ENCODE measurements around the gene SMOC2. TPM values are rescaled to one million over a fixed set of nuclear protein-coding genes. Genes with fewer than 3 reads are reported as not detected.

SMOC2 gene
- total RNA-seq, 1 experiment from 2014 or later = 0.20 TPM

DNA sequence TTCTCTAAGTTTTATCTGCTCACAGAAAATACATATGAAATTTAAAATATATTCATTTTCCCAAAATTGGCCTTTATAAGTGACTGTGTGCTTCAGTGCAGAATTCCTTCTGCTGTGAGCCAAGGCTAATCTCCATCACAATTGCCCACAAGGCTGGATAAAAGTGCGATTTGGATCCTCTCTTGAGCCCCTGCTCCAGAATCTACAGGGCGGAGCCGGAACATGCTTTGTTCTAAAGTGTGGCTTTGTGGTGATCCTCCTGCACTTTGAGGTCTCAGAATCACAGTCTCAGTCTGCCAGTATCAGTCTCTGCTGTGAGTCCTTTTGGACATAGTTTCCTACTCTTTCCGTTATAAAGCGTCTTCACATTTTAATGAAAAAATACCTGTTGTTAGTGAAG, 28.9 kb downstream of the SMOC2 start:
- in situ Hi-C loops (cut with HindIII; ENCODE audit: low sequenced_read_pairs) = no loop called here
- DNase-seq (ENCODE audit: low spot score) = no peak

DNA sequence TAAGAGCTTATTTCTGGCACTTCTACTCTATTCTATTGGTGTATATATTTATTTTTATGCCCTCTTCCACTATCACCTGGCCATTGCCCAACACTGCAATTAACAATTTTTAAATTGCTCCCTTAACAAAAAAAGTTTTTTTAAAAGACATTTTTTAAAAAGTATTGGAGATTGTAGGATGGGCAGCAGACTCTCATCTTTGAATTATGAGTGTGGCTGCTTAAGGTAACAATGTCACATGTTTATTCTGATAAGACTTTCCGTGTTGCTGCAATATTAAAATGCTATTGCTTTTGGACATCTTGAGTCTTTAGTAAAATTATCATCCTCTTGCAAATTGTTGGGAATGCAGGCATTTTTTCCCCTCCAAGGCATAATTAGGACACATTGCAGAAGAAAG, 31.4 kb downstream of the SMOC2 start:
- DNase-seq (ENCODE audit: low spot score) = no peak
- in situ Hi-C loops (cut with HindIII; ENCODE audit: low sequenced_read_pairs) = no loop called here

DNA sequence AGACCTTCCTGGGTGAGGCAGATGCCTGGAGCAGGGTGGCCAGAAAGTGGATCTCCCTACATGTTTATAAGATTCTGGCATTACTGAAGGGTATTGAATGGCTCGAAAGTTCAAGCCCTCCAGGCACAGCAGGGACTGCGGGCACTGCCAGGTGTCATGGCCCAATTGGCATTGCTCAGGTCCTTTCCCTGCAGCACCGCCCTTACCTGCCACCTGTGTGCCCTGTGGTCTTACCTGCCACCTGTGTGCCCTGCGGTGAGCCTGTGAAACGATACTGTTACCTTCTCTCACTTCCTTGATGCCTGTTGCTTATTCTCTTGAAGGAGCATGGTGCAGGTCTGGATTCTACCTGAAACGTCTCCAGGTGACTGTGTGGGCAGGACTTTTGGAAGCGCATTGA, 32.2 kb downstream of the SMOC2 start:
- in situ Hi-C loops (cut with HindIII; ENCODE audit: low sequenced_read_pairs) = no loop called here
- DNase-seq (ENCODE audit: low spot score) = no peak

DNA sequence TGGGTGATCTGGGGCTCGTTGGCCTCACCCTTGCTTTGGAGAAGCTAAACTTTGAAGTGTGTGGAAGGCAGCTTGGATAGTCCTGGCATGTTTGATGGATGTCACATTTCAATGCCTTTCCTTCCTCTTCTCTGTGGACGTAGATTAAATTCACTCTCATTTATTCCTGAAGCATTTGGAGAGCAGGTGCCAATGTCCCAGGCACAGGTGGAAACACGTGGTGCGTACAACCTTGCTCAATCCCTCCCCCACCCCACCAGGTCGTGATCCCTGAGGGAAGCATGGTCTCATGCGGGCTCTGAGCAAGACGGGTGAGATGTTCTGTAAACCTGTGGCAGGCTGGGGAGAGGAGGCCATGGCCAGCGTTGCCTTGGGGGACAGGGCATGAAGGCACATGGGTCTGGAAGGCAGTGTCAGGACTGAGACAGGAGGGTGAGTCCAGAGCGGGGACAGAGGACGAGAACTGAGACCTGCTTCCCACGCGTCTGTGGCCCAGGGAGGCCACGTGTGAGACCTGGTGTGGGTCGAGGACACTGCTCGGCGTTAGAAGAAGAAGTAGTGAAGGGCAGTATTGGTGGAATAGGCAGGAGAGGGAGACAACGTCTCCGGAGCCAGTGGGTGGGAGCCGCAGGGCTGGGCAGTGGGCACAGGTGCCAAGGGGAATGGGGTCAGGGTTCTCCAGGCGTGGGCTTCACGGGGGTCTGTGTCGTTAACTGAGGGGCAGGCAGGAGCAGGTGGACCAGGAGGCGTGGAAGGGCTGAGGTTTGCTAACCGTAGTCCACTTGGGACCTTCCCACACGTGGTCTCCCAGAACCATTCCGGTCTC, 34.4 kb downstream of the SMOC2 start:
- no peak for DNase-seq (ENCODE audit: low spot score)
- in situ Hi-C loops (cut with HindIII; ENCODE audit: low sequenced_read_pairs) = no loop called here

DNA sequence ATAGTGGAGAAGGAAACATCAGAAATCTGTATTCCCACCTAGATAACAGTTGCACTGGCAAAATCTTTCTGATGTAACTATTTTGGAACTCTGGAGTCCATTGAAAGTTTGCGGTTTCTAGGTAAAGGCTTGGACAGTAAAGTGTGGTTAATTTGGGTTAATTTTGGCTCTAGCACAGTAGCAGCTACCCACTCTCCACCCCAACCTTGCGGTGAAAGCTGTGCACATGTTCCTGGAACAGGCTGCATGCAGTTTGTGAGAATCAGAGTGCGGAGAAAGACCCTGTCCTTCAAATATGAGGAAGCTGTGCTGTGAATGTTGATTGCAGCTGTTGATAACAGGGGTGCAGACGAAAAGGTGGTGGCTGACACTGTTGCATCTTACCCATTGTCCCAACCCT, 38.4 kb downstream of the SMOC2 start:
- no peak for DNase-seq (ENCODE audit: low spot score)
- in situ Hi-C loops (cut with HindIII; ENCODE audit: low sequenced_read_pairs) = no loop called here

DNA sequence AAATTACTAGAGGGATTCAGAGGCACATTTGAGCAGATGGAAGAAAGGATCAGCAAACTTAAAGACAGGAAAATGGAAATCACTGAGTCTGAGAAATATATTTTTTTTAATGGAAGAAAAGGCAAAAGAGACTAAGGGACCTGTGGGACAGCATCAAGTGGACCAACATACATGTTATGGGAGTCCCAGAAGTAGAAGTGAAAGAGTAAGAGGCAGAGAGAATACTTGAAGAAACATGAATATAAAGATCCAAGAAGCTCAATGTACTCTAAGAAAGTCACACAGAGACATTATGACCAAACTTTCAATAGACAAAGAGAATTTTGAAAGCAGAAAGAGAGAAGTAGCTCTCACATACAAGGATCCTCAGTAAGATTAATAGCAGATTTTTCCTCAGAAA, 39.5 kb downstream of the SMOC2 start:
- no peak for DNase-seq (ENCODE audit: low spot score)
- in situ Hi-C loops (cut with HindIII; ENCODE audit: low sequenced_read_pairs) = no loop called here

DNA sequence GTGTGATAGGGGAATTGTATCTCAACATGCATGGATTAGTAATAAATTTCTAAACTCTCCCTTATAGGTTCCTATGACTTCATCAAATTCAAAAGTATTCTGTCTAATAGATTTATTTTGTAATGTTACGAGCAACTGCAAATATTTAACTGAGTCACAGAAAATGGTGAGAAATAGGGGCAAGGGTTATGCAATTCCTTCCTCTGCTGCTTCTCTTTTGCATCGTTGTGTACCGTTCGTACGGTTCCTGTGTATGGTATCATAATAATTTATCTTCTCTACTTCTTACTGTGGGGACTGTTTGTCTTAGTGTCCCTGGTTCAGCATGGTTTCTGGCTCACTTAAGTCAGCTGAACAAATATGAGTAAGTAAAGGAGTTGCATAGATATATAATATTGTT, 44.8 kb downstream of the SMOC2 start:
- no peak for DNase-seq (ENCODE audit: low spot score)
- in situ Hi-C loops (cut with HindIII; ENCODE audit: low sequenced_read_pairs) = no loop called here

DNA sequence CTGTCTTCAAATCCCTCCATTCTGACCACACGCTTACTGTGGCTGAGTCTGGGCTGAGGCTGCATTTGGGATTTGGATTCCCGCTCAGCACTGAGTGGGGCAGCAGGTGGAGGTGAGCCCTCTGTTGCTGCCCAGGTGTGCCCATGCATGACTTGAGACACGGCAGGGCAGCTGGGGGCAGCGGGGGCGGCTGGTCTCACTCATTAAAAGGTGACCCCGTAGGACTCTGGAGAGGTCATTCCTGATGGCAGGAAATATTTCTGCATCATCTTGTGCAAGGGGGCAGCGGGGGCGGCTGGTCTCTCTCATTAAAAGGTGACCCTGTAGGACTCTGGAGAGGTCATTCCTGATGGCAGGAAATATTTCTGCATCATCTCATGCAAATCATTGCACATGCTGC, 49.8 kb downstream of the SMOC2 start:
- in situ Hi-C loops (cut with HindIII; ENCODE audit: low sequenced_read_pairs) = no loop called here
- DNase-seq (ENCODE audit: low spot score) = no peak

DNA sequence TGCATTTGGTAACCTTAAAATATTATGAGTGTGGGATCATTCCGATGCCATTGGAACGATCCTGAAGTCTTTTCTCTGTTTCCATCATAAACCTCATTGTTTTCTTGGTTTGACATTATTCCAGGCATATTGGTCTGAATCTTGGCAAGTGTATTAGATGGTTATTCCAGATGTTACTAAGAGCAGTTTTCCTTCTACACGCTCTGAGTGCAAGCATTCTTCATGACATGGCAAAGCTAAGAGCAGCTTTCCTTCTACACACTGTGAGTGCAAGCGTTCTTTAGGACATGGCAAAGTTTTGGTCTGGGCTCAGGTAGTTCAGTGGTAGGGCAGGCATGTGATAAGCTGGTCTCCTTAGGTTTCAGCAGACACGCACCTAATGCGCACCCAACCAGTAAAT, 53.0 kb downstream of the SMOC2 start:
- in situ Hi-C loops (cut with HindIII; ENCODE audit: low sequenced_read_pairs) = no loop called here
- no peak for DNase-seq (ENCODE audit: low spot score)

DNA sequence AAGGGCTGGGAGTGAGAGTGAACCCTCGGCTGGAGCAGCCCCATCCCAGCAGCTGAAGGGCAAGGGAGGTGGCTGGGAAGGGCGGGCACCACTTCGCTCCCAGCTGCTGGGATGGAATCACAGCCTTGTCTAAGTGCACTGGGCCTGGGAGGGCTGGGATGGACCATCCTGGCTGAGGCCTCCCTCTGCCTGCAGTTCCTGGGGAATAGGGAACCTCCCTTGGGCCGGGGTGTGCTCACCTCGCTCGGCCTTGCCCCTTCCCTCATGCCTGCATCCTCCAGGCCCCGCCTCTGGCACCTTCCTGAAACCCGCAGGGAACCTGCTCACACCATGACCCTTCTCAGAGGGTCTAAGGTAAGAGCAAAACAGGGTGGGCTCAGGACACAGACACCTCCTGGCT, 53.7 kb downstream of the SMOC2 start:
- in situ Hi-C loops (cut with HindIII; ENCODE audit: low sequenced_read_pairs) = no loop called here
- no peak for DNase-seq (ENCODE audit: low spot score)

DNA sequence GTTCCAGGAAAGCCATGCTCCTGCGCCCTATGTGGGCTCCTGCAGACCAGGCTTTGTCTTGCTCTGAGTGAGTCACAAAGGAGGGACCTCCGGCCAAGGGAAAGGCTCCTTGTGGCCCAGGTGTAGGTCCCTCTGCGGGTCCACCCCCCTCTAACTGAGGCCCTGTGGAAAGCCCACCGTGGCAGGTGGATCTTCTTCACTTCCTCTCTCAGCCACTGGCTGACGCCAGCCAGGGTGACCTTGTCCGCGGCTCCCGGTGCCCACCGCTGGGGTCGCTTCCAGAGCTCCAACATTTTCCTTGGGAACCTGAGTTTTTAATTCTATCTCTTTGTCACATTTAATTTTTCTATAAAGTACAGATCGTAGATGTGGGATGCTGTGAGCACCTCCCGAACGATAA, 54.1 kb downstream of the SMOC2 start:
- DNase-seq (ENCODE audit: low spot score) = no peak
- in situ Hi-C loops (cut with HindIII; ENCODE audit: low sequenced_read_pairs) = no loop called here

DNA sequence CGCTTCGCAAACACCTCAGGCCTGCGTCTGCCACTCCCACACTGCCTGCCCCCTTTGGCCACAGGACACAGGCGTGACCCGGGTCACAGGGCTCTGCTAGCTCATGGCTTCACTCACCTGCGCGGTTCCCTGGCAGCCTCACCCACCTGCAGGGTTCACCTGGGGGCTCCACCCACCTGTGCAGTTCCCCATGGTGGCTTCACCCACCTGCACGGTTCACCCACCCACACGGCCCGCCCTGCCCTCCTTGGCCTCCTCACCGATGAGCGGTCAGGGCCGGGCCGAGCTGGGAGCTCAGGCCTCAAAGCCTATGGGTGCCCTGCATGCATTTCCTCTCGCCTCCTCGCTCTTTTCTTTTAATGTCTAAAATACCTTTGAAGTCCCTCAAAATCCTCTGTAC, 54.7 kb downstream of the SMOC2 start:
- in situ Hi-C loops (cut with HindIII; ENCODE audit: low sequenced_read_pairs) = no loop called here

DNA sequence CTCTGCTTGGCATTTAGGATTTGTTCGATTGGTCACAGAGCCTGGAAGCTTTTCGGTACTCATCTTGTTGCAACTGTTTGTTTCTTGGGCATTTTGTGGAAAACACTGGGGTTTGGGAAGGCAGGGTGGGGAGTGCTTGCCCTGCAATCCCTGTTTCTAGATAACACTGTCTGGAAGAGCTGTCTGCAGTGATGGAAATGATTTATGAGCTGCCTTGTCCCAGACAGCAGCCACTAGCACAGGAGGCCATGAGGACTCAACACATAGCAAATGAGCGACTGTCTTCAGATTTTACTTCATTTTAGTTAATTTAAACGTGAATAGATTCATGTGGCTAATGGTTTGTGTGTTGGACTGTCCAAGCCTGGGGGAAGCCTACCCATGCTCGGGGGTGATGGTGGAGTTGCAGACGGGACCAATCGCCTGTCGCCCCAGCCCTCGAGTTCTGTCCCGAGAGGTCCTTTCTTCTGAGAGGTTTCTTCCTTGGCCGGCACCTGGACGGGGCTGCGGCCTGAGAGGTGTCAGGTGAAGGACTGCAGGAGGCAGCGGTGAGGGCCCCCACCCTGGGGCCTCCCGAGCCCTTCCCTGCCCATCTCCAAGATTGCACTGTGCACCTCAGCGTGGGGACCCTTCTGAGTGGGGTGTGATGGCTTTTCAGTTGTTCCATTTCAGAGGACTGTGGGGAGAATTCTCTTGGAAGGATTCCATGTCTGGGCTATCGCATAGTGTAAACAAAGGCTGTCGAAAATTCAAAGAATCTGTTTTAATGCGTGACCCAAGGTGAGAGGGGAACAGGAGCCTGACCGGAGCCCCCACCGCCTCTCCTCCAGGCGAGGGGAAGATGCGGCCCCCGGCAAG, 55.4 kb downstream of the SMOC2 start:
- in situ Hi-C loops (cut with HindIII; ENCODE audit: low sequenced_read_pairs) = no loop called here
- no peak for DNase-seq (ENCODE audit: low spot score)

More for the DNA sequence above, 54.7 kb downstream of the SMOC2 start:
- no peak for DNase-seq (ENCODE audit: low spot score)

DNA sequence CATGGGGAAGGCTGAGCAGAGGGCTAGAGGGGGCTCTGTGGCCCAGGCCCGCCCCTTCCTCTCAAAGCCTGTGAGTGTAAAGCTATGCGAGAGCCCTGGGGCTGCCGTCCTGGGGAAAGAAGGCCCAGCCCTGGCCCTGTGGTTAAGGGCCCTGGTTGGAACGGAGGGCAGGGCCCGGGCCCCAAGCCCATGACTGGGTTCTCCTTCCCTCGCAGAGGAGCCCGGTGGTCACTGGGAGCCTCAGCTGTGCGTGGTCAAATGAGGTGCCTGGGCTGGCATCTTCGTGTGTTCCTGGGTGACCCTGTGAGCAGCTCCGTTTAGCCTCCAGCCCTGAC, 56.0 kb downstream of the SMOC2 start:
- in situ Hi-C loops (cut with HindIII; ENCODE audit: low sequenced_read_pairs) = no loop called here
- no peak for DNase-seq (ENCODE audit: low spot score)

DNA sequence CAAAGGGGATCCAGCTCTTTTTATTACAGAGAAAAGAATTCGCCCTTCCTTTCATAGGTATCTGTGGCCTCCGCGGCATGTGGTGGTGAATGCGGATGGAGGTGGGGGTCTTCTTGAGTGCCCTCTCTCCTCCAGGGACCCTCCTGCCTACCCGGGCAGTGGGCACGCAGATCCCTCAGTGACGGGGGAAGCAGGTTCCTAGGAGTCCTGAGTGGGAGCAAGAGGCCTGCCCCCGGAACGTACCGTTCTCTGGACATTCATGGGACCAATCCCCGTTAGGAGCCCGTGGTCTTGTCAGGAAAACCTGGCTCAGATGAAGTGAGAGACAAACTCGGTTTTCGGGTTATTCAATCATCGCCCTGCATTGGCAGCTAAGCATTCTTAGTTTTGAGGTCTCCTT, 56.4 kb downstream of the SMOC2 start:
- in situ Hi-C loops (cut with HindIII; ENCODE audit: low sequenced_read_pairs) = no loop called here
- DNase-seq (ENCODE audit: low spot score) = no peak

DNA sequence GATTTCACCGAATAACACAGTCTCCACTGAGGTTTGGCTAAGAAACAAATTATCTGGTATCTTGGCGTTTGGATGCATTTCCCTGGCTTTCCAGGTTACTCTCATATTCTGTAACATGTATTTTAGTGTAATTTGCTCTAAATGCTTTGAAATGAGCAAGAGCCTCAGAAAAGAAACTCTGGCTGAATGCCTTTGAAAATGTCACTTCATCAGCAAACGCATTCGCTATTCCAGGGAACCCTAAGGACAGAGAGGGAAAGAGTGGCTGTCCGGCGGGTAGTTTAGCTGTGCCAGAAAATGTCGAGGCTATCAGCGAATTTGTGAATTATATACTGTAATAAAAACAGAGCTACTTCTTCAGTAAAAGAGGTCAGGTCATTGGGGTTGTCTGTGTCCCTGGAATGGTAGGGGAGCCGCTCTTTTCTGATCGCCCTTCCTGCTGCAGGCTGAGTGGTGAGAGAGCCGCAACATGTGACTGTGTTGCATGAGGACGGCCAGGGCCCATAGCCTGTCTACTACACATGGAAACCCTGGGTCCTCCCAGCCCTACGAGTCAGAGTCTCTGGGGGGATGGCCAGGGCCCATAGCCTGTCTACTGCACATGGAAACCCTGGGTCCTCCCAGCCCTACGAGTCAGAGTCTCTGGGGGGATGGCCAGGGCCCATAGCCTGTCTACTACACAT, 57.3 kb downstream of the SMOC2 start:
- in situ Hi-C loops (cut with HindIII; ENCODE audit: low sequenced_read_pairs) = no loop called here
- DNase-seq (ENCODE audit: low spot score) = no peak

DNA sequence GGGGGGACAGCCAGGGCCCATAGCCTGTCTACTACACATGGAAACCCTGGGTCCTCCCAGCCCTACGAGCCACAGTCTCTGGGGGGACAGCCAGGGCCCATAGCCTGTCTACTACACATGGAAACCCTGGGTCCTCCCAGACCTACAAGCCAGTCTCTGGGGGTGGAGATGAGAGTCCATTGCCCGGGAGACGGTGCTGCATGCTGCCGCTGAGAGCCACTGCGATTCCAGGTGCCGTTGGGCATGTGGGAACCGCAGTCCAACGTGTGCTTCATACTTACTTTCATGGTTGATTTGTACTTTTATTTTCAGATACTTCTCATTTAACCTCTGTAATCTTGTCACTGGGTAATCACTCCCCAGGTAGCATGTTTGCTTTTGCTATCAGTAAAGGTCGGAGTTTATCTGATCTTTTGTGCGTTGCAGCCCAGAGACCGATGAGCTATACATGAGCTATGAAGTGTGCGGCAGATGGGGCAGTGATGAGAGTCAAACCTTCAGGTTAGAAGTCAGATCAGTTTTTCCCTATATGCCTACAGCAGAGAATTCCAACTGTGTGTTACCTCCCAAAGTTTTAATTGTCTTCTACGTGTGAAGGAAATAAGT, 58.2 kb downstream of the SMOC2 start:
- DNase-seq (ENCODE audit: low spot score) = no peak
- in situ Hi-C loops (cut with HindIII; ENCODE audit: low sequenced_read_pairs) = no loop called here

DNA sequence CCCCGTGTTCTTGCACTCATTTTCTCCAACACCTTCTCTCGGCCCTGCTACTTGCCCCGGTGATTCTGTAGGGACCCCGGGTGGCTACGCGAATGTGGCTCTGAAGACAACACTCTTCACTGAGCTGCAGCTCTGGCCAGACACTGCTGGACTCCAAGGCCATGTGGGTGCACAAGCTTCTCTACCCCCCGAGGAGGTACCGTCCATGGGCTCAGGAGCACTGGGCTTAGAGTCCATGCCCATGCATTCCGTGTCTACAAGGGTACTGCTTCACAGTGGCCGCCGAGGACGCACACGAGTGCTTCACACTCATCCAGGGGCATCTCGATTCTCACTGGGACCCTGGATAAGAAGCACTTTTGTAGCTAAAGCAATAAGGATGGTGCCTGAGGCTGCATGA, 59.5 kb downstream of the SMOC2 start:
- DNase-seq (ENCODE audit: low spot score) = no peak
- in situ Hi-C loops (cut with HindIII; ENCODE audit: low sequenced_read_pairs) = no loop called here

DNA sequence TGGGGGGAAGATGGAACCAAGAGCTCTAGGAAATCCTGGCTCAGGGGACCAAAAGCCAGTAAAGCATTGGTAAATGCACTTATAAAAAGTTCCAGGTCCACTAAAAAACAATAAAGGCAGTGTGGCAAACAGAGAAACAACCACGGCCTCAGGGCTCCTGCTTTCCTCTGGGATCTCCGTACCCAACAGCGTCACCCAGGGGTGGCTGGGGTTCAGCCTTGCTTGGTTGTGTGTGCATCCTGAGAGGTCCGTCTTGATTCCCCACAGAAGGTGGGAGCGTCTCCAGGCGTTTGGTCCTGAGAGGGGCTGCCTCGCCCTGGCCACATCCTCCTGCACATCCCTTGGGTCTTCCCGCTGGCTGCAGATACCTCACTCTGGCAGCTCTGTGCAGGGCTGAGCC, 60.6 kb downstream of the SMOC2 start:
- in situ Hi-C loops (cut with HindIII; ENCODE audit: low sequenced_read_pairs) = no loop called here
- no peak for DNase-seq (ENCODE audit: low spot score)

DNA sequence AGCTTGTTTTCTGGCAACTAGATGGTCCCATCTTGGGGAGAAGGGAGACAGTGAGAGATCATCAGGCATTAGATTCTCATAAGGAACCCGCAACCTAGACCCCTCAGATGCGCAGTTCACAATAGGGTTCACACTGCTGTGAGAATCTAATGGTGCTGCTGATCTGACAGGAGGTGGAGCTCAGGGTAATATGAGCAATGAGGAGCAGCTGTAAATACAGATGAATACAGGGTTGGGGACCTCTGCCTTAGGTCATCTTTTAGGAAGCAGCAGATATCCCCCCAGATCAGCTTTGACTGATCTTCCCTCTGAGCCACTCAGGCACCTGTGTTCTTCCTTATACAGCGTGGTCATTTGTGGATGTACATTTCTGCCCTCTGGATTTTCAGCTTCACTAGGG, 63.4 kb downstream of the SMOC2 start:
- DNase-seq (ENCODE audit: low spot score) = no peak
- in situ Hi-C loops (cut with HindIII; ENCODE audit: low sequenced_read_pairs) = no loop called here
